ELF-1 (cell line): ENCODE results near the gene RGS3.

ENCODE experiments used
- DNase-seq: peaks from one replicate; pipeline ENCODE4 v3.0.0-alpha.2; 2016; ENCODE audit warnings: low read depth, low spot score

The RGS3 gene

DNA sequence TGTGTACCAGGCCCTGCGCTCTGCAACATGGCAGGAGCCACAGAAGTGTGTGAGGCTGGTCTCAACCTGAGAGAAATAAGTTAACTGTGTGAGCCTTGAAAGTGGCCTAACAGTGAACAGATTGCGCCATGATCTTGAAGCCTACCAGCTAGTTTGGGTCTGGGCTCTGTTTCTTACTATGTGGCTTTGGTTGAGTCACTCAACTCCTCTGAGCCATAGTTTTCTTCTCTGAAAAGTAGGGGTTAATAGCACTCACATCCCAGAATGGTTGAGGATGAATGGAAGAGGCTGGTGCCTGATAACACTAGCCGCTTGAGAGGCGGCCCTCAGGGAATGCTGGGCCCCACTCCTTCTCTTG is 121.5 kb downstream of the RGS3 start:
- no peak for DNase-seq

DNA sequence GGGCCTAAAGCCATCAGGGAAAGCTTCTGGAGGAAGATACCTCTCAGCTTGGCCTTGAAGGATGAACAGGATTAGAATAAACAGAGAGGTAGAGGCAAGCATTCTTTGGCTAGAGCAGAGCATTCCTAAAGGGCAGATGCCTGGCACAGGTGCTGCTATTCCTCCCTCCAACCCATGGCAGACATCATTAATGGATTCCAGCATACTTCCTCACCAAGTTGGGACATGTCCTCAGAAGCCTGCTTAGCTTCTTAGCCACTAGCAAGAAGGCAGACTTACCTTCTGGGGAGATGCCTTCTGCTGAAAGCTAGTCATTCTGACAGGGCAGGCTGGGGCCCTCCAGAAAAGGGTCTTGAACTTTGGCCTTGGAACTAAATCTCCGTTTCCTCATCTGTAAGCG is 122.0 kb downstream of the RGS3 start:
- no peak for DNase-seq

DNA sequence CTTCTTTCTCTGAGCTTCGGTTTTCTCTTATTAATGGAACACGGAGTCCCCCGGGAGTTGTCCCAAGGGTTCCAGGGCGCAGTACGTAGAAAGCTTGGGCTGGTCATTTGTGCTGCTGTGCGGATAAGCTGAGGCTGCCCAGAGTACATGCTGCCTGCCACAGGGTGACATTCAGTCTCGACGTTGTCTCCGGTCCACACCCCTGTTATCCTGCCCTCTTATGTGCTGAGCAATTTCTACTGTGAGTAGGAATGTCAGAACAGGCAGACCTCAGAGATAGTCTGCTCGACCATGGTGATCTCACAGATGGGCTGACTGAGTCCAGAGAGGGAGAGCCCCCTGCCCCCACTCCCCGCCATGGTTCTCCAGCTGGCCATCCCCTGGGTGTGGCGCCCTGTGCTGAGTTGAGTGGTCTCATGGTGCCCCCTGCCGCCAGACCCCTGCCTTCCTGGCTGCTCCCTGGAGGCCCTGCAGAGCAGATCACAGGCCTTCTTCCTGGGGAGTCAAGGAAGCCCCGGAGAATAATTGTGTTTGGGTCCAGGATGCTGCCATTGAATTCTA is 124.0 kb downstream of the RGS3 start:
- peak; percentile 88 for DNase-seq

DNA sequence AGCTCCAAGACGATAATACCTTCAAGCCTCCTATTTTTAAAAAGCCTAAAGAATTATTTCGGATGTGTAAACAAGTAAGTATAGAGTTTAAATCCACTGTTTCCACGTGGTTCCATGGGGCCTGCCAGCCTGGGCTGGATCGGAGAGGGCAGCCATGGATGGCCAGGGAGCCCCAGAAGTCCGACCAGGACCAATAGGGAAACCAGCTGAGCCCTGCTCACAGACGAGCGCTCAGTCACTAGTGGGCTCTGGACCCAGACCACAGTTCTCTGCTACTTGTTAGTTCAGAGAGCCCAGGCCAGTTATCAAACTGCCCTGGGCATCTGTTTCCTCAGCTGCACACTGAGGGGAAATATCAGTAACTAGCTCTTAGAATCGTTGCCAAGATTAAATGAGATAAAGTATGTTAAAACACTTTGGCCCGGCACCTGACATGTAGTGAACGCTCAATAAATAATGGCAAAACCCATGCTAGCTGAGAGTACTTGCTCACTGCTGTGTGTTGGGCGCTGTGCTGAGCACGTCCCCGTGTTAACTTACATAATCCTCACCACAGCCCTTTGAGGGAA is 124.8 kb downstream of the RGS3 start:
- no peak for DNase-seq

DNA sequence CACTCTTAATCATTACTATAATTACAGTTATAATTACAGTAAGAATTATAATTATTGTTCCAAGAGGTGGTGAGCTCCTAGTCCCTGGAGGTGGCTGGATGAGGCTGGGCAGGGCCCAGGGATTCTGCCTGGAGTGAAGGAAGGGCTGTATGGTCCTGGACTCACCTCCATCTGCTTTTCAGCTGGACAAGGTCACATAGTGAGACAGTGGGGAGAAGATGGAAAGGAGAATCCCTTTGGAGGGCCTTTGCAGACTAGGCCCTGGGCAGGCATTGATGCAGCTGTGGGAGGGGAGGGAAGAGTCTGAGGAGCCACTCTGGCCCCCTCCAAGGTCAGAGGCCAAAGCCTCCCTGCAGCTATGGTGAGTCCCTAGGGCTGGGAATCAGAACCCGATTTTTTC is 125.4 kb downstream of the RGS3 start:
- DNase-seq, result no peak

DNA sequence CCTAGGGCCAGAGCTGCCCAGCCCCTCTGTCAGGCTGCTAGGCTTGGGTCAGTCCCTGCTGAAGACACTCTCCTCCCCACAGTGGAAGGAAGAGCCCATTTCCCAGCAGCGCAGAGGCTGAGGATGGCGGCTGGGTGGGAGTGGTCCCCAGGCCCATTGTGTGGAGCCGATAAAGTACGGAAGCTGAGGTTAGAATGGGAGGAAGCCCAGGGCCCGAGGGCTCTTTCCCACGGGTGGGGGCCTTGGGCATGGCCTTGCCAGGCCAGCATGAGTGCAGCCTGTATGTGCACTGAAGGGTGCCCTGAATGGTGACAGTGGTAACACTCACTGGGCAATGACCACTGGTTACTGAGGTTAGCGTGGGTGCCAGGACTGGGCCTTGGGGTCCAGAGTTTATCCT is 125.9 kb downstream of the RGS3 start:
- DNase-seq, result no peak

DNA sequence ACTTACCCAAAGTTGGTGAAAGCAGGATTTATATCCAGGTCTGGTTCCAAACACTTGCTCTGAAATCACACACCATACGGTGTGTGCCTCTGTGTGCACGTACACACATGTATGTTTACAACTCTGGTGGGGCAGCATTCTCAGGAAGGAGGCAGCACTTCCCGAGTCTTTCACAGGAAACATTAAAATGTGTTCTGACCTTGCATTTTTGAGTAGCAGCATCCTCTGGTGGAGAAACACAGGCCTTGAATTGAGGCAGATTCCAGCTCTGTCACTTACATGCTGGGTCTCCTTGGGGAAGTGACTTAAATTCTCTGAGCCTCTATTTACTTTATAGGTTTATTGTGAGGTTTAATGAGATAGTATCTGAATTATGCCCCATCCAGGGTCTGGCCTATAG is 126.4 kb downstream of the RGS3 start:
- DNase-seq, result no peak

DNA sequence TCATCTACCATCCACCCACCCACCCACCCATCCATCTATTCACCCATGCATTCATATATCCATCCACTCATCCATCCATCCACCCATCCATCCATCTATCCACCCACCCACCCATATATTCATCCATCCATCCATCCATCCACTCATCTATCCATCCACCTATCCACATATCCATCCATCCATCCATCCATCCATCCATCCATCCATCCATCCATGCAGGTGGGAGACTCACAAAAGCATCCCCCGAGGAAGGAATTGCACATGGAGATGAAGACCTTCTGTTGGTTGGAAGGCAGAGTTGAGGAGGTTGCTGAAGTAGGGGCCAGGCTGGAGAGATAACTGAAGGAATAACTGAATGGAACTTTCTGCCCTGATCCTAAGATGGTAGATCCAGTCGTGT is 126.9 kb downstream of the RGS3 start:
- DNase-seq, result no peak

DNA sequence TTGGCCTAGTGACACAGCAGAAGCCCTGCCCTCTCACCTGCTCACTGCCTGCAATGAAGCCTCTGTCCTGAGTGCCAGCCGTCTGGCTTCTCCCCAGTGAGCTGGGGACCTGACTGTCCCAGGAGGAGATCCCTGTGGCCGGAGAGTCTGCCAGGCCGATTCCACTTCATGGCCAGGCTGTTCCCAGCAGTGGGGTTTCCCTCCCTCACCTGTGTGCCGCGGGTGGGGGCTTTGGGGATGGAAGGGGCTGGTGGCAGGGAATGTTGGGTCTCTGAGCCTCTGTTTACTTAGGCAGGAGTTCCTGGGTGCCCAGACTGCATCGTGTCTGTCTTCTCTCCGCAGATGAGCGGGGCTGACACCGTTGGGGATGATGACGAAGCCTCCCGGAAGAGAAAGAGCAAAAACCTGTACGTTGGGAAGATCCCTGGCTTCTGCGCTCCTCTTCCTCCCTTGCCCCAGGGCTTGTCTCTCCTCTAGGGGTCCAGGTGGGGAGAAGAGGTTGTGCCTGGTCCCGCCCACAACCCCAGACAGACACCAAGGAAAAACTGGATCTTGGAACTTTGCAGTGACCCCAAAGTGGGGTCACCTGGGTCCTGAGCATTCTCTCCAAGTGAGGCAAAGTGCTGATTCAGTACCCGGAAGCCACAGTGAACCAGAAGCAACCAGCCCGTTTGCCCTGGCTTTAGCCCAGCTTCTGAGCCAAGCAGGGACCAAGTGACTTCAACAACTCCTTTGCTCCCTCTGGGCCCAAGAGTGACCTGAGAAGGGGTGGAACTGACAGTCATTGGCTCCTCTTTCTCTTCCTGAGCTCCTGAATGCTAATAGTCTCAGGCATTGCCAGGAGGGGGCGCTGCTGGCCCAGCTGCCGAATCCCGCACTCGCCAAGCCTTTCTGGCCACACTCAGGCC is 127.7 kb downstream of the RGS3 start:
- DNase-seq, result peak; percentile 95

DNA sequence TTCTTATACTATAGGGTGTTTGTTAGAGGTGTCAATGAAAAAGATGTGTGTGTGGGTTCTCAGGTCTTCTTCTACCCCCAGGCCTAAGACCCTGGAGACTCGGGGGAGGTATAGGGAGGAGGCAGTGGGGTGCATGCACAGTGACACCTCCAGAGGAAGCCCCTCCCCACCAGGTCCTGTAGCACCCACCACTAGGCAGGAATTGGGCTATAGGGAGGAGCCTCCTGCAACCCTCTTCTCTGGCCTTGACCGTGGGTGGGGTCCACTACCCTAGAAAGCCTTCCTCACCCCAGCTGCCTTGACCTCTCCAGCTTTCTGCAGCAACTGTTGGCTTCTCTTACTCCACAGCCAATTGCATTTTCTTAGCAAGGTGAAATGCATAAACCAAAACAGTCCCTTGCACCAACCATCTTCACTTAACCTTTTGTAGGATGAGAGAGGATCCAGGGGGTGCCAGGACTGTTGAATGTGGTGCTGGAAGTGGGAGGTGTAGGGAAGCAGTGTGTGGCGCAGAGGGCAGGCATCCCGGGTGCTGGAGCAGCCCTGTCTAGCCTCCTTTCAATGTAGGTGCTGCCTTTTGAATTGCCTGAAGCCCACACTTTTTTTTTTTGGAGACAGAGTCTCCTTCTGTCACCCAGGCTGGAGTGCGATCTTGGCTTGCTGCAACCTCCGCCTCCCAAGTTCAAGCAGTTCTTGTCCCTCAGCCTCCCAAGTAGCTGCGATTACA is 128.5 kb downstream of the RGS3 start:
- DNase-seq, result no peak

DNA sequence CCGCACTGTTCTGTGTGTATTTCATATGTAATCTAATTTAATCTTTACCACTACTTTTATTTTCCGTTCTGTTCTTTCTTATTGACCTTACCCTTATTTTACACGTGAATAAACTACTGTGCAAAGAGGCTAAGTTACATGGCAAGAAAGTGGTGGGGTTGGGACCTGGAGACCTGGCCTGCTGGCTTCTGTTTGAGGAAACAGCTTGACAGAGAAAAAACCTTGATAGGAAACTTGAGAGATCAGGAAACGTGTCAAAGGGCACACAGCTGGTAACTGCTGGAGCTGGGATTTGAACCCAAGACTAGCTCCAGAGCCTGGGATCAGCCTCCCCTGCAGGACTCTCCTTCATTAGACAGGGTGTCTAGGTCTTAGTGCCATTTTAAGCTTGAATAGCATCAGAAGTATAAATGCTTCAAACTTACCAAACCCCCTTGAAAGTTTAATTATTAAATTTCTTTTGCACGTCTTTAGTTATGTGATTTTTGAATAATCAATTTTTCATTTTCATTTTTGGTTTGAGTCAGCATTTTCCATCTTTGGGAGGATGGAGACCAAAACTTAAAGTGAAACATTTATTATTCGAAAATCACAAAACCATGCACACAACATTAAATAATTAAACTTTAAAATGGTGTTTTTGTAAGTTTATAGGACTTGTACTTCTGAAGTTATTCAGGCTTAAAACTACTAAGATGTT is 129.5 kb downstream of the RGS3 start:
- DNase-seq, result no peak

DNA sequence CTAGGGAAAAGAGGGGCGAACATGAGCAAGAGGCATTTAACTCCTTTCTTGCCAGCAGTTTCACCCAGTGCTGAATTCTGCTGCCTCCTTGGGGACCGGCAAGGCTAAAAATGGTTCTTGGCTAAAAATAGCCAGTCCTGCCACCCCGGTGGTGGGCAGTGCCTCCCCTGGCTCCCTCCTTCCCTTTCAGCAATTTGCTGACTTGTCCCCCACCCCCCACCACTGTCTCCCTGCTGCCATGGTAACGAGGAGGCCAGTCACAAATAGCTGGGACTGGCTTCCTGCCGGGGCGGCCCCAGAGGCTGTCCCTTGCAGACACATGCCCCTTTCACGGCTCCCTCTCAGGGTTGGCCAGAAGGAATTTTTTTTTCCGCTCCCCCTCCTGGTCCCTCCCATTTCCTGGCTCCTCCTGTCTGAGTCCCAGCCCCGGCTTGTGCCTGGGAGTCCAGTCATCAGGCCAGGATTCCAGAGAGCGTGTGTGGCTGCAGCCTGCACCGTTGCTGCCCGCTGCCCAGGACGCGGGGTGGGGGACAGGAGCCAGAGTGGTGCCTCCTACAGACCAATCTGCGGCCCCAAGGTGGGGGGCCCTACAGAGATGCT is 130.3 kb downstream of the RGS3 start:
- DNase-seq, result peak; percentile 99

DNA sequence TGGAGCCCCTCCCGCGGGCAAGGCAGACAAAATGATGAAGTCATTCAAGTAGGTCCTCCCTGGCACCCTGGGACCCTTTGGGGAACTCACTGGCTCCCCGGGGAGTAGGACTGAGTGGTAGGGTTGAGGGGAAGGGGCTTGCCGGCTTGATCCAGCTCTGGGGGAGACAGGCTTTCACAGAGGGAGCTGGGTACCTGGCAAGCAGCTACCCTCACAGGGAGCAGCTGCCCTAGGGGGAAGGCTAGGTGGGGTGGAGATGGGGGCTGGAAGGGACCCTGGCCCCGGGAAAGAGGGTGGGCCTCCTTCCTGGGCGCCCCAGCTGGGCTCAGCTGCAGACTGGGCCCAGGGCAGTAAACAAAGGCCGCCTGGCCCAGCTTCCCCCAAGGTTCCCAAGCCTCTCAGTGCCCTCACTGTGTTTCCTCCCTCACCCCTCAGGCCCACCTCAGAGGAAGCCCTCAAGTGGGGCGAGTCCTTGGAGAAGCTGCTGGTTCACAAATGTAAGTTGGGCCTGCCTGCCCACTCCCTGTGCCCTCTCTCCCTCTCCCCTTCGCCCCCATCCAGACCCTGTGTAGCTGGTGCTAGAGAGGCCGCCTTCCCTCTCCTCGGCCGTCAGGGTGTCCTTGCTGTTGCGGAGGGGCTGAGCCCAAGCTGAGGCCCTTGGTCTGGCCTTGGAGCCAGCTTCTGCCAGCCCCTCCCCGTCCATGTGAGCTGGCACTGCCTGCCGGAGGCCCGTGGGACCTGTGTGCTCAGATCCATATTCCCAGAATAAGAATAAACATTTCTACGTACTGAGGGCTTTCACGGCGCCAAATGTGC is 131.2 kb downstream of the RGS3 start:
- no peak for DNase-seq

DNA sequence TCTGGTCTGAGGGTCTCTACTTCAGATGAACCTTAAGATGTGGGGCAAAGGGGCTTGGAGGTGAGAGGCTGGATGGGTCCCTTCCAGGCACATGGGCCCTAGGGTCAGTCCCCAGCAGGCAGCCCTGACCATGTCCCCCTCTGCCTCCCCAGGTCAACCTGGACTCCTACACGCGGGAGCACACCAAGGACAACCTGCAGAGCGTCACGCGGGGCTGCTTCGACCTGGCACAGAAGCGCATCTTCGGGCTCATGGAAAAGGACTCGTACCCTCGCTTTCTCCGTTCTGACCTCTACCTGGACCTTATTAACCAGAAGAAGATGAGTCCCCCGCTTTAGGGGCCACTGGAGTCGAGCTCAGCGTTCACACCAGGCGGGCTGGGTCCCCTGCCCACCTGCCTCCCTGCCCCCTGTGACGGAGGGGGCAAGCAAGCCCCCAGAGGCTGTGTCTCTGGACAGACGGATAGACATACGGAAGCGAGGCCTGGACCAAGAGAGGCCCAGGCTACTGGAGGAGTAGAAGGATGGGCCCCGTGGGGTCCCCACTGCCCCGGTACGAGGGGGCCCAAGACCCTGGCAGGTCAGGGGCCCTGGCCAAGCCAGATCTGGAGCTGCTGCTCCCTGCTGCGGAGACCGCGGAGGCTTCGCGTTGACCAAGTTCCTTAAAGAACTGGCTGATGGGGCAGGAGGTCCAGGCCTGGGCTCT is 133.2 kb downstream of the RGS3 start:
- DNase-seq, result no peak

DNA sequence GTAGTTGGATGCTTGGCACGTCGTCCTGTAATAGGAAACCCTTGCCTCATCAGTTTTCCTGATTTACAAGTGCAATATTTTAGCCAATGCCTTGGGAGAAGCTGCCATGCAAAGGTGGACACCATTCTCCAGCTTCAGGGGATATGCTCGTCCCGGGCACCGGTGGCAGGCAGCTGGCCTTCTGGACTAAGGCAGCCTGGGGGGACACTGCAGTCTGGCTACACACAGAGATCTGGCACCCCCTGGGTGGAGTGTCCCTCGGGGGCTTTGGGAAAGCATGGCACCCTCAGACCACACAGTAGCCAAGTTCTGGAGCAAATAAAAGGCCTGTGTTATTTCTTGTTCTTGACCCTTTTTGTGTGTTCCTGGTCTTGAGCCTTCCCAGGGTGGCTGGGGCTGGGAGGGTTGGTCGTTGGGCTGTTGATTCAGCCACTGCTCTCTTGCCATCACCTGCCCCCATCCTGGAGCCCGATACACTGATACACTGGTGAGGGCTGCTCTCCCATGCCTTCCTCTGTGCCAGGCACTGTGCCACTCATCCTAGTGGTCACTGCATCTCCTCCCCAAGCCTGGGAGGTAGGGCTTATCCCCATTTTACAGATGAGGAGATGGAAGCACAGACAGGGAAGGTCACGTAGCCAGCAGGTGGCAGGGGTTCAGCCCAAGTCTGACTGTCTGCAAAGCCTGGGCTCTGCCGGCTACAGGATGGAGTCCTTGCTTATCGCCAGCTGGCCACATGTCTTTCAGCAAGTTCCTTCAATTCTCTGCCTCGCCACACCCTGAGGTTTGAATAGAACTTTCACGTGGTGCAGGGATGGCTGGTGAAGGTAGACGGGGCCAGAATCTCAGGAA is 134.1 kb downstream of the RGS3 start:
- DNase-seq, result no peak

DNA sequence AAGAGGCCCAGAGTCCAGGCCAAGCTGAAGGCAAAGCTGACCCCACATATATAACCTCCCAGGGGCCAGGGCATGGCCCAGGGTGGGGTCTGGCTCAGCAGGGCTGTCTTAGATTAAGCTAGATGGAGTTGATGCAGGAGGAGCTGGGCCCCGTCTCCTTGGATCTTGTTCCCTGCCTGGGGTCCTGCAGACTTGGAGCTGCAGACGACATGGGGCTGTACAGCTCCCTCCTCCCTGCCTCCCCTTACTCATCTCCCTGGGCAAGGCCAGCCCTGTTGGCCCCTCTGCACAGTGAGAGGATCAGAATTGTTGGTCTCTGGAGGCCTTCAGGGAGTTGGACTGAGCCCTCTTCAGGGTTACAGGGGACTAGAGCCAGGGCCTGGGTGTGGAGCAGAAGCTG is 134.9 kb downstream of the RGS3 start:
- no peak for DNase-seq

DNA sequence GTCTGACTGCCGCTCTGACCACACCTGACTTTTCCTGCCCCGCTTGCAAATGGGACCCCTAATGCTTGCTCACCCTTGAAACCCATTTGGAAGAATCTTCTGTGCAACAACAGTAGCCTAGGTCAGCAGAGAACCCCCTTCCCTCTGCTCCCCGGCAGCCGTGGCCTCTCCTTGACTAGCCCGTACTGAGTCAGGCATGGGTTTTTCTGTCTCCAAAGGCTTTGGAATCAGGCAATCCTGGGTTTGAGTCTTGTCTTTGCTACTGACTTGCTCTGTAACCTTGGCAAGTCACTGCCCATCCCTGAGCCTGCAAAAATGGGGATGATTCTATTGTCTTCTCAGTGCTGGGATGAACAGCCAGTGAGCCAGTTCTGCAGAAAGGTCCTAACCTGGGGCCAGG is 135.4 kb downstream of the RGS3 start:
- DNase-seq, result no peak

DNA sequence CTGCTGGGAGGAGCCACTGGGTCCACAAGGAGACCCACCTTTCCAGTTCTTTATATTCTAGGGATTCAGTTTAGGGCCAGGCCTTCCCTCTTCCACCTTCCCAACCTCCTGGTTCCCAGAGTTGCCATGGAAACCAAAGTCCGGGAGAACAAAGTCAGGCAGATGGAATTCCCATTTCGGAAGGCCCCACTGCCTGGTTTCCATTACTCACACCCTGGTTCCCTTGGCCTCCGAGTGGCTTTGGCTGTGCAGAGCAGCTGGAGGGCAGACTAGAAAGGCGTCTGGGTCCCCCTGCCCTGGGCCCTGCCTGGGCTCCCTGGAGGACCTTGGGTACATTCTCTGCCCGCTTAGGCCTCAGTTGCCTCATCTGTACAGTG is 136.1 kb downstream of the RGS3 start:
- DNase-seq, result peak; percentile 83
